Erythroblast (primary cell): Measurements from ENCODE around the gene PSMD6.

Source experiments
- GATA1 ChIP-seq: IDR thresholded peaks from 2 replicates; pipeline ENCODE4 v1.6.1; 2011; ENCODE audit warnings: low read depth, mild to moderate bottlenecking, control low read depth, low read length, moderate library complexity
- POLR2A ChIP-seq: IDR thresholded peaks from 2 replicates; pipeline ENCODE4 v1.6.1; 2011; ENCODE audit warnings: mild to moderate bottlenecking, low read length

GRCh38 chr3:63979093-63979885, 44.0 kb downstream of the PSMD6 start:
- TF ChIP-seq POLR2A = no peak
- no peak for TF ChIP-seq GATA1
